ENCODE data around the gene SPEG. TPM values are rescaled to one million over a fixed set of nuclear protein-coding genes. Genes with fewer than 3 reads are reported as not detected.

The SPEG gene
- polyA plus RNA-seq, 3 donors, result not detected

GRCh38 chr2:219402665-219403515, 31.8 kb upstream of the SPEG start:
- H3K36me3 Mint-ChIP-seq, result no peaks in the 10 kb centered on the region
- Histone ChIP-seq H3K36me3 (replicated peaks in 1 of 2; ENCODE audit: control insufficient read depth in 1 of 2, insufficient read depth in 2 of 2, low read length in 2 of 2) (no peaks in the 10 kb centered on the region), H3K4me1 (ENCODE audit: control insufficient read depth in 1 of 2, insufficient read depth in 2 of 2, low read length in 2 of 2) (peaks cover 18 to 20% of the 10 kb centered on the region in 2 donors), H3K27ac (ENCODE audit: low read depth in 1 of 2, low read length in 2 of 2) (no peak overlapping the region), H3K4me3 (replicated peaks in 1 of 3; ENCODE audit: low read depth in 2 of 3, low read length in 3 of 3) (no peak overlapping the region), H4K20me1 (ENCODE audit: insufficient read depth, low read length) (no peaks in the 10 kb centered on the region), H2AFZ (ENCODE audit: insufficient read depth, low read depth, low read length, poor library complexity, severe bottlenecking) (no peak overlapping the region), H3K9ac (ENCODE audit: insufficient read depth, low read length, poor library complexity, severe bottlenecking) (no peak overlapping the region), H3K27me3 (ENCODE audit: control insufficient read depth in 2 of 2, insufficient read depth in 2 of 2, low read length in 2 of 2) (no peaks in the 10 kb centered on the region), H3K4me2 (replicated peaks; ENCODE audit: extremely low read depth, low read length, poor library complexity, severe bottlenecking) (no peak overlapping the region), H3K79me2 (ENCODE audit: insufficient read depth, low read length) (no peaks in the 10 kb centered on the region), H3K9me3 (replicated peaks in 1 of 2; ENCODE audit: control insufficient read depth in 1 of 2, insufficient read depth in 1 of 2, low read length in 2 of 2) (no peaks in the 10 kb centered on the region)
- intact Hi-C loops (cut with micrococcal nuclease), result loop anchor here (2.0 kb wide), 2 partner anchors 124 to 128 kb away; no protein-coding TSS in a partner anchor
- 20% methylated on average over 5 of the region's 15 CpGs for WGBS (ENCODE audit: insufficient coverage)
- no peak overlapping the region for H3K27ac Mint-ChIP-seq
- H3K4me1 Mint-ChIP-seq, result peaks cover 16% of the 10 kb centered on the region
- DNase-seq, result peak; percentile 54 to 72 (median 71)
- H3K4me3 Mint-ChIP-seq, result no peak overlapping the region
- TF ChIP-seq CTCF (IDR thresholded peaks at IDR 0.05), result peak; percentile 94
- peaks cover 8 to 16% (median 11%) of the 10 kb centered on the region in 3 donors for H3K27me3 Mint-ChIP-seq (ENCODE audit: low read depth in 3 of 3)
- H3K9me3 Mint-ChIP-seq, result peaks cover 0 to 1% (median 0%) of the 10 kb centered on the region in 7 donors

- Mint-ChIP-seq H3K9me3 (peaks cover 0 to 1% (median 0%) of the 10 kb centered on the region in 7 donors), H3K27ac (no peak overlapping the region), H3K27me3 (ENCODE audit: low read depth in 3 of 3) (peaks cover 10 to 19% (median 12%) of the 10 kb centered on the region in 3 donors), H3K4me3 (peak overlapping the region in 1 of 2 donors; percentile 33), H3K36me3 (no peaks in the 10 kb centered on the region), H3K4me1 (peaks cover 16% of the 10 kb centered on the region)
- no peak overlapping the region for H3K4me3 ChIP-seq (replicated peaks in 1 of 3; ENCODE audit: low read depth in 2 of 3, low read length in 3 of 3)
- no peak for TF ChIP-seq CTCF (IDR thresholded peaks at IDR 0.05)
- intact Hi-C loops (cut with micrococcal nuclease), result loop anchor here (2.0 kb wide), 2 partner anchors 123 to 127 kb away; no protein-coding TSS in a partner anchor
- H3K4me2 ChIP-seq (replicated peaks; ENCODE audit: extremely low read depth, low read length, poor library complexity, severe bottlenecking), result no peak overlapping the region
- no peaks in the 10 kb centered on the region for H3K79me2 ChIP-seq (ENCODE audit: insufficient read depth, low read length)
- no peaks in the 10 kb centered on the region for H3K36me3 ChIP-seq (replicated peaks in 1 of 2; ENCODE audit: control insufficient read depth in 1 of 2, insufficient read depth in 2 of 2, low read length in 2 of 2)
- no peak overlapping the region for H3K9ac ChIP-seq (ENCODE audit: insufficient read depth, low read length, poor library complexity, severe bottlenecking)
- H3K4me1 ChIP-seq (ENCODE audit: control insufficient read depth in 1 of 2, insufficient read depth in 2 of 2, low read length in 2 of 2), result peaks cover 18% of the 10 kb centered on the region in 2 donors
- no peak for DNase-seq
- H3K27ac ChIP-seq (ENCODE audit: low read depth in 1 of 2, low read length in 2 of 2), result no peak overlapping the region
- WGBS (ENCODE audit: insufficient coverage), result 98% methylated on average over 9 of the region's 9 CpGs
- H2AFZ ChIP-seq (ENCODE audit: insufficient read depth, low read depth, low read length, poor library complexity, severe bottlenecking), result no peak overlapping the region
- no peaks in the 10 kb centered on the region for H3K9me3 ChIP-seq (replicated peaks in 1 of 2; ENCODE audit: control insufficient read depth in 1 of 2, insufficient read depth in 1 of 2, low read length in 2 of 2)
- H4K20me1 ChIP-seq (ENCODE audit: insufficient read depth, low read length), result no peaks in the 10 kb centered on the region
- no peaks in the 10 kb centered on the region for H3K27me3 ChIP-seq (ENCODE audit: control insufficient read depth in 2 of 2, insufficient read depth in 2 of 2, low read length in 2 of 2)
Measured at GRCh38 chr2:219403861-219404260, 30.8 kb upstream of the SPEG start.
